ENCODE measurements around the gene TMEM61. TPM values are rescaled to one million over a fixed set of nuclear protein-coding genes. Genes with fewer than 3 reads are reported as not detected.

Gene TMEM61
- total and polyA plus RNA-seq, 2 donors (not counting 1 experiment from before 2014, with no cell fraction given) = not detected

DNA sequence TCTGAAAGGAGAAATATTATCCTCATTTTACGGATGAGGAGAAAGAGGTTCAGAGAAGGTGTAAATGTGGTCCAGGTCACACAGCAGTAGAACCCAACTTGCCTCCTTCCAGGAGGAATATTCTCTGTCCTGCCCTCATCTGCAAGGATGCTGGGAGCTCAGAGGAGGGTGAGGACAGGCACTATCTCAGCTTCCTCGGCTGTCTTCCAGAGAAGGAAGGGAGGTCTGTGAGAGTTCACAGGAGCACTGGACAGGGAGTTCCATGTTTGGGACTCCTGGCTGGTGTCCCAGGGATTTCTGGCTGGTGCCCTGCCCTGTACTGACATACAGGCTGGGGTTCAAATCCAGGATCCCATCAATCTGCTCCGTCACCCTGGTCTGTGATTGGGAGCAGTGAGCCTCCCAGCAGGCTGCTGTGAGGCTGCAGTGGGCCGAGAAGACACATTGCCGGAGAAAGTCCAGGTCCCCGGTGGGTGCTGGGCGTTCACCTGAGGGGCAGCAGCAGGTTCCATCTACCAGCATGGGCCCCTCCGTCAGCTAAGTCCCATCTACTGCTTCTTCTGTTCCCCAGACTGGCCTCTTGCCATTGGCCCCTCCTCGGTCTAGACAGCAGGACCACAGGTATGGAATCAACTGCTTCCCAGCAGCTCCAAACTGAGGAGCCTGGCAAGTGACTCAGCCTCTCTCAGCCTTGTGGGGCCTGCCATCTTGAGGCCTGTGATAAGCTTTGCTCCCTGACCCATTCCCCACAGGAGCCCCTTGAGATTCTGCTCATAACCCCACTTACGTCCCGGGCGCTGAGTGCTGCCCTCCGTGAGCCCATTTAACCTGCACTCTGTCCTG is 9.8 kb downstream of the TMEM61 start:
- H3K27ac ChIP-seq (ENCODE audit: low read length in 2 of 2) = no peak overlapping the region
- ATAC-seq (ENCODE audit: low read depth) (no peak), DNase-seq (no peak)
- Mint-ChIP-seq H3K27me3 (peaks cover 13% of the 10 kb centered on the region), H3K4me3 (no peak overlapping the region), H3K4me1 (no peaks in the 10 kb centered on the region), H3K9me3 (ENCODE audit: insufficient read depth) (no peaks in the 10 kb centered on the region), H3K27ac (no peak overlapping the region)
- intact Hi-C loops (cut with micrococcal nuclease) = no loop called here
- WGBS (ENCODE audit: insufficient coverage) = 74% methylated on average over 11 of the region's 13 CpGs
- no peaks in the 10 kb centered on the region for H3K79me2 ChIP-seq (ENCODE audit: control insufficient read depth, insufficient read depth, low read length)
- no peaks in the 10 kb centered on the region for H3K4me1 ChIP-seq (ENCODE audit: control insufficient read depth in 2 of 2, insufficient read depth in 2 of 2, low read length in 2 of 2)
- H2AFZ ChIP-seq (ENCODE audit: insufficient read depth, low read depth, low read length, poor library complexity, severe bottlenecking) = no peak overlapping the region
- H3K9ac ChIP-seq (ENCODE audit: low read length) = no peak overlapping the region
- H3K4me2 ChIP-seq (replicated peaks; ENCODE audit: low read depth, low read length, poor library complexity, severe bottlenecking) = no peak overlapping the region
- H4K20me1 ChIP-seq (ENCODE audit: control insufficient read depth, insufficient read depth, low read length, poor library complexity, severe bottlenecking) = no peaks in the 10 kb centered on the region
- no peak overlapping the region for H3K4me3 ChIP-seq (ENCODE audit: control extremely low read depth in 1 of 5, extremely low read depth in 1 of 5, insufficient read depth in 1 of 5, low read depth in 2 of 5, low read length in 4 of 5)
- ChIA-PET POLR2A (no interaction called here), CTCF (no interaction called here)
- no peaks in the 10 kb centered on the region for H3K36me3 ChIP-seq (replicated peaks in 1 of 2; ENCODE audit: control extremely low read depth in 1 of 2, control insufficient read depth in 1 of 2, extremely low read depth in 1 of 2, insufficient read depth in 2 of 2, low read length in 1 of 2)
- TF ChIP-seq CTCF (IDR thresholded peaks at IDR 0.05) = no peak
- no peak for TF ChIP-seq EZH2 (IDR thresholded peaks at IDR 0.05; ENCODE audit: borderline replicate concordance, insufficient read depth, low read depth, low read length, poor library complexity, severe bottlenecking)
- H3K27me3 ChIP-seq (replicated peaks in 1 of 4; ENCODE audit: control extremely low read depth in 1 of 4, control insufficient read depth in 3 of 4, insufficient read depth in 4 of 4, low read length in 3 of 4) = no peaks in the 10 kb centered on the region
- no peaks in the 10 kb centered on the region for H3K9me3 ChIP-seq (ENCODE audit: control extremely low read depth in 1 of 3, control insufficient read depth in 2 of 3, insufficient read depth in 1 of 3, low read length in 2 of 3)

GRCh38 chr1:54990916-54991315 is 10.5 kb downstream of the TMEM61 start:
- H3K4me1 ChIP-seq (ENCODE audit: control insufficient read depth in 2 of 2, insufficient read depth in 2 of 2, low read length in 2 of 2) = no peaks in the 10 kb centered on the region
- no peak for DNase-seq
- H2AFZ ChIP-seq (ENCODE audit: insufficient read depth, low read depth, low read length, poor library complexity, severe bottlenecking) = no peak overlapping the region
- H3K27me3 Mint-ChIP-seq = peaks cover 17% of the 10 kb centered on the region
- peaks cover 2% of the 10 kb centered on the region for H3K4me1 Mint-ChIP-seq
- H3K27ac ChIP-seq (ENCODE audit: low read length in 2 of 2) = no peak overlapping the region
- H4K20me1 ChIP-seq (ENCODE audit: control insufficient read depth, insufficient read depth, low read length, poor library complexity, severe bottlenecking) = no peaks in the 10 kb centered on the region
- no peak for ATAC-seq (ENCODE audit: low read depth)
- H3K9ac ChIP-seq (ENCODE audit: low read length) = no peak overlapping the region
- no peaks in the 10 kb centered on the region for H3K79me2 ChIP-seq (ENCODE audit: control insufficient read depth, insufficient read depth, low read length)
- POLR2A ChIA-PET = no interaction called here
- no peak overlapping the region for H3K4me2 ChIP-seq (replicated peaks; ENCODE audit: low read depth, low read length, poor library complexity, severe bottlenecking)
- H3K27ac Mint-ChIP-seq = no peak overlapping the region
- no peaks in the 10 kb centered on the region for H3K9me3 Mint-ChIP-seq (ENCODE audit: insufficient read depth)
- H3K27me3 ChIP-seq (replicated peaks in 1 of 4; ENCODE audit: control extremely low read depth in 1 of 4, control insufficient read depth in 3 of 4, insufficient read depth in 4 of 4, low read length in 3 of 4) = peaks cover 0 to 7% (median 2%) of the 10 kb centered on the region in 4 experiments
- H3K4me3 ChIP-seq (ENCODE audit: control extremely low read depth in 1 of 5, extremely low read depth in 1 of 5, insufficient read depth in 1 of 5, low read depth in 2 of 5, low read length in 4 of 5) = no peak overlapping the region
- H3K9me3 ChIP-seq (ENCODE audit: control extremely low read depth in 1 of 3, control insufficient read depth in 2 of 3, insufficient read depth in 1 of 3, low read length in 2 of 3) = peaks cover 0 to under 1% (median 0%) of the 10 kb centered on the region in 3 donors
- CTCF ChIA-PET = no interaction called here
- no peaks in the 10 kb centered on the region for H3K36me3 ChIP-seq (replicated peaks in 1 of 2; ENCODE audit: control extremely low read depth in 1 of 2, control insufficient read depth in 1 of 2, extremely low read depth in 1 of 2, insufficient read depth in 2 of 2, low read length in 1 of 2)
- WGBS (ENCODE audit: insufficient coverage) = 43% methylated on average over 3 of the region's 4 CpGs
- no peak overlapping the region for H3K4me3 Mint-ChIP-seq
- intact Hi-C loops (cut with micrococcal nuclease) = no loop called here
- TF ChIP-seq EZH2 (IDR thresholded peaks at IDR 0.05; ENCODE audit: borderline replicate concordance, insufficient read depth, low read depth, low read length, poor library complexity, severe bottlenecking) = no peak
- no peak for TF ChIP-seq CTCF (IDR thresholded peaks at IDR 0.05)
